ENCODE results near the gene GLRA3. TPM values are rescaled to one million over a fixed set of nuclear protein-coding genes. Genes with fewer than 3 reads are reported as not detected.
"Not testable (repeated sequence)": the region's sequence is repeated elsewhere in the genome, so short reads cannot be mapped to it uniquely, and the experiment has no call there.

GLRA3 gene
- total RNA-seq, 1 donor from 2014 or later: not detected

DNA sequence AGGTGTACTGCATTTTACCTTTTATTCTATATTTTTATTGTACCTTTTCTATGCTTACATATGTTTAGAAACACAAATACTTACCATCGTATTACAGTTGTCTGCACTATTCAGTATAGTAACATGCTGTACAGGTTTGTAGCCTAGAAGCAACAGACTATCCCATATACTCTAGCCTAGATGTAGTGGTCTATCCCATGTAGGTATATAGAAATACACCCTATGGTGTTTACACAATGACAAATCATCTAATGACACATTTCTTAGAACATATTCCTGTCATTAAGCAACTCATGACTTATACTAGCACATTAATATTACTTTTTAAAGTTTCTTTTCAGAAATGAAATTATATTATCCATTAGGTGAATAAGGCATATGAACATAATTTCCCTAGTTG is 195.6 kb downstream of the GLRA3 start:
- TF ChIP-seq, protein P1, sequence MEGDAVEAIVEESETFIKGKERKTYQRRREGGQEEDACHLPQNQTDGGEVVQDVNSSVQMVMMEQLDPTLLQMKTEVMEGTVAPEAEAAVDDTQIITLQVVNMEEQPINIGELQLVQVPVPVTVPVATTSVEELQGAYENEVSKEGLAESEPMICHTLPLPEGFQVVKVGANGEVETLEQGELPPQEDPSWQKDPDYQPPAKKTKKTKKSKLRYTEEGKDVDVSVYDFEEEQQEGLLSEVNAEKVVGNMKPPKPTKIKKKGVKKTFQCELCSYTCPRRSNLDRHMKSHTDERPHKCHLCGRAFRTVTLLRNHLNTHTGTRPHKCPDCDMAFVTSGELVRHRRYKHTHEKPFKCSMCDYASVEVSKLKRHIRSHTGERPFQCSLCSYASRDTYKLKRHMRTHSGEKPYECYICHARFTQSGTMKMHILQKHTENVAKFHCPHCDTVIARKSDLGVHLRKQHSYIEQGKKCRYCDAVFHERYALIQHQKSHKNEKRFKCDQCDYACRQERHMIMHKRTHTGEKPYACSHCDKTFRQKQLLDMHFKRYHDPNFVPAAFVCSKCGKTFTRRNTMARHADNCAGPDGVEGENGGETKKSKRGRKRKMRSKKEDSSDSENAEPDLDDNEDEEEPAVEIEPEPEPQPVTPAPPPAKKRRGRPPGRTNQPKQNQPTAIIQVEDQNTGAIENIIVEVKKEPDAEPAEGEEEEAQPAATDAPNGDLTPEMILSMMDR (IDR thresholded peaks at IDR 0.05): no peak
- H3K27ac ChIP-seq: no peak overlapping the region
- no peak overlapping the region for H3K4me3 ChIP-seq
- no peaks in the 10 kb centered on the region for H3K9me3 ChIP-seq
- no peak for ATAC-seq
- intact Hi-C loops (cut with DNase I): loop anchor here (10.0 kb wide), 1 partner anchor 259 kb away; no protein-coding TSS in a partner anchor
- H3K4me1 ChIP-seq: no peaks in the 10 kb centered on the region
- H3K27me3 ChIP-seq: no peaks in the 10 kb centered on the region
- DNase-seq: no peak
- H3K36me3 ChIP-seq: no peaks in the 10 kb centered on the region

GRCh38 chr4:174631901-174632758 is 196.9 kb downstream of the GLRA3 start:
- ATAC-seq (peak; percentile 77), DNase-seq (no peak)
- intact Hi-C loops (cut with DNase I): loop anchor here (10.0 kb wide), 1 partner anchor 257 kb away; no protein-coding TSS in a partner anchor
- H3K27ac ChIP-seq: no peak overlapping the region
- no peaks in the 10 kb centered on the region for H3K27me3 ChIP-seq
- TF ChIP-seq, protein P1 (IDR thresholded peaks at IDR 0.05): peak; percentile 74
- H3K4me1 ChIP-seq: no peaks in the 10 kb centered on the region
- H3K9me3 ChIP-seq: no peaks in the 10 kb centered on the region
- no peaks in the 10 kb centered on the region for H3K36me3 ChIP-seq
- no peak overlapping the region for H3K4me3 ChIP-seq

DNA sequence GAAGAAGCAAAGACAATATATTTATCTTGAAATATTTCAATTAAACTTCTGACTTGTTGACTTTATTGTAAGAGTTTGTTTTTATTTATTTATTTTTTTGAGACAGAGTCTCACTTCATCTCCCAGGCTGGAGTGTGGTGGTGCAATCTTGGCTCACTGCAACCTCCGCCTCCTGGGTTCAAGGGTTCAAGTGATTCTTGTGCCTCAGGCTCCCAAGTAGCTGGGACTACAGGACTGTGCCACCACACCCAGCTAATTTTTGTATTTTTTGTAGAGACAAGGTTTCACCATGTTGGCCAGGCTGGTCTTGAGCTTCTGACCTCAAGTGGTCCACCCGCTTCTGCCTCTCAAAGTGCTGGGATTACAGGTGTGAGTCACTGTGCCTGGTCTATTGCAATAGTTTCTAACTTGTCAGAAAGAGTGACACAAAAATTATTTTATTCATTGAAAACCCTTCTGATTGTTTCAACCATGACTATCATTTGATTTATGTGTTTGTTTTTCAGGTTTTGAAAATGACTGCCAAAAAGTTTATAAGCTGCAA is 199.1 kb downstream of the GLRA3 start:
- H3K27me3 ChIP-seq, H3K27ac ChIP-seq, H3K4me3 ChIP-seq, H3K36me3 ChIP-seq, H3K4me1 ChIP-seq, H3K9me3 ChIP-seq: not testable (repeated sequence)
- DNase-seq: peak; percentile 54
- ATAC-seq: peak; percentile 33
- intact Hi-C loops (cut with DNase I): loop anchor here (10.0 kb wide), 1 partner anchor 255 kb away; no protein-coding TSS in a partner anchor

- no peak overlapping the region for H3K4me3 ChIP-seq
- H3K36me3 ChIP-seq: no peaks in the 10 kb centered on the region
- TF ChIP-seq, protein P1 (IDR thresholded peaks at IDR 0.05): no peak
- H3K9me3 ChIP-seq: no peaks in the 10 kb centered on the region
- H3K27ac ChIP-seq: no peak overlapping the region
- ATAC-seq (no peak), DNase-seq (no peak)
- H3K4me1 ChIP-seq: no peaks in the 10 kb centered on the region
- no peaks in the 10 kb centered on the region for H3K27me3 ChIP-seq
- intact Hi-C loops (cut with DNase I): no loop called here
These were observed 199.8 kb downstream of the GLRA3 start for GRCh38 chr4:174629265-174629664.

- intact Hi-C loops (cut with DNase I): no loop called here
- DNase-seq: no peak
- TF ChIP-seq, protein P1 (IDR thresholded peaks at IDR 0.05): no peak
- Histone ChIP-seq H3K36me3 (no peaks in the 10 kb centered on the region), H3K4me1 (no peaks in the 10 kb centered on the region), H3K4me3 (no peak overlapping the region), H3K27me3 (no peaks in the 10 kb centered on the region), H3K9me3 (no peaks in the 10 kb centered on the region), H3K27ac (no peak overlapping the region)
- no peak for ATAC-seq
These were observed 200.9 kb downstream of the GLRA3 start for GRCh38 chr4:174628191-174628590.

DNA sequence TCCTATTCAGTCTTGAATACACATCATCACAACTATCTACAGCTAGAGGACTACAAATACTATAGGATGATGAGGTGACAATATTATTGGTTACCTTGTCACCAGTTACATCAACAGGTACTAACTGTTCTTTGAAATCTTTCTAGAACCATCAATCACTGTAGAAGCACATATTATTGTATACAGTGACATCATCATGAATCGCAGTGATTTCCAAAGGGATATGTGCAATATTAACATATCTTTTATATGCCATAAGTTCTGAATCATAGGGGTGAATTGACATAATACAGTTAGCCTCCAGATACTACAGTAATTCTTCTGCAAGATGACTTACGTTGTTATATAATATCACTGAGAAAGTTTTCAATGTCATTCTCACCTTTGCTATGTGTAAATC is 201.6 kb downstream of the GLRA3 start:
- H3K4me1 ChIP-seq: no peaks in the 10 kb centered on the region
- intact Hi-C loops (cut with DNase I): no loop called here
- no peak overlapping the region for H3K4me3 ChIP-seq
- H3K36me3 ChIP-seq: no peaks in the 10 kb centered on the region
- ATAC-seq (no peak), DNase-seq (no peak)
- TF ChIP-seq, protein P1 (IDR thresholded peaks at IDR 0.05): no peak
- no peaks in the 10 kb centered on the region for H3K9me3 ChIP-seq
- H3K27ac ChIP-seq: no peak overlapping the region
- H3K27me3 ChIP-seq: no peaks in the 10 kb centered on the region
